Lower leg skin (tissue), 3 donors: ENCODE results near the gene CDCP2.

Experiments
- POLR2A ChIP-seq, 2 donors: fragments of 450-650 bp; IDR thresholded peaks; one replicate each; pipeline ENCODE4 v1.6.1; 2016 to 2017; ENCODE audit warnings: antibody characterized with exemption in 2 of 2, mild to moderate bottlenecking in 1 of 2, moderate library complexity in 1 of 2
- TF ChIP-seq, protein P1 (sequence below), 3 donors: fragments of 450-650 bp; IDR thresholded peaks; one replicate each; pipeline ENCODE4 v1.5.1; 2016; ENCODE audit warnings: antibody characterized with exemption in 3 of 3, mild to moderate bottlenecking in 3 of 3, moderate library complexity in 2 of 3

- TF ChIP-seq, protein P1, sequence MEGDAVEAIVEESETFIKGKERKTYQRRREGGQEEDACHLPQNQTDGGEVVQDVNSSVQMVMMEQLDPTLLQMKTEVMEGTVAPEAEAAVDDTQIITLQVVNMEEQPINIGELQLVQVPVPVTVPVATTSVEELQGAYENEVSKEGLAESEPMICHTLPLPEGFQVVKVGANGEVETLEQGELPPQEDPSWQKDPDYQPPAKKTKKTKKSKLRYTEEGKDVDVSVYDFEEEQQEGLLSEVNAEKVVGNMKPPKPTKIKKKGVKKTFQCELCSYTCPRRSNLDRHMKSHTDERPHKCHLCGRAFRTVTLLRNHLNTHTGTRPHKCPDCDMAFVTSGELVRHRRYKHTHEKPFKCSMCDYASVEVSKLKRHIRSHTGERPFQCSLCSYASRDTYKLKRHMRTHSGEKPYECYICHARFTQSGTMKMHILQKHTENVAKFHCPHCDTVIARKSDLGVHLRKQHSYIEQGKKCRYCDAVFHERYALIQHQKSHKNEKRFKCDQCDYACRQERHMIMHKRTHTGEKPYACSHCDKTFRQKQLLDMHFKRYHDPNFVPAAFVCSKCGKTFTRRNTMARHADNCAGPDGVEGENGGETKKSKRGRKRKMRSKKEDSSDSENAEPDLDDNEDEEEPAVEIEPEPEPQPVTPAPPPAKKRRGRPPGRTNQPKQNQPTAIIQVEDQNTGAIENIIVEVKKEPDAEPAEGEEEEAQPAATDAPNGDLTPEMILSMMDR (IDR thresholded peaks at IDR 0.05), result no peak
- no peak for TF ChIP-seq POLR2A (IDR thresholded peaks at IDR 0.05)
Observed at GRCh38 chr1:54112705-54113368, 40.0 kb downstream of the CDCP2 start.
